ENCODE data around the gene GABPB2.

GABPB2 gene

GRCh38 chr1:151145304-151146071, 74.9 kb downstream of the GABPB2 start:
- CTCF ChIA-PET: interaction anchor here (1.0 to 1.3 kb wide), 3 partner anchors 10 to 120 kb away, joined by 3 to 4 read pairs (median 3); no protein-coding TSS in a partner anchor
- no peak overlapping the region for H3K27ac Mint-ChIP-seq
- no peaks in the 10 kb centered on the region for H3K9me3 Mint-ChIP-seq
- peaks cover 22% of the 10 kb centered on the region for H3K4me1 Mint-ChIP-seq
- peaks cover 72% of the 10 kb centered on the region for H3K27me3 Mint-ChIP-seq
- DNase-seq: peak; percentile 47
- H3K36me3 Mint-ChIP-seq: no peaks in the 10 kb centered on the region
- H3K4me3 Mint-ChIP-seq: peak overlapping the region; percentile 90

- Mint-ChIP-seq H3K27ac (no peak overlapping the region), H3K4me1 (peaks cover 22% of the 10 kb centered on the region), H3K9me3 (no peaks in the 10 kb centered on the region), H3K4me3 (peak overlapping the region; percentile 90), H3K27me3 (peaks cover 73% of the 10 kb centered on the region), H3K36me3 (no peaks in the 10 kb centered on the region)
- DNase-seq: no peak
- CTCF ChIA-PET: interaction anchor here (1.0 to 1.3 kb wide), 2 partner anchors 46 to 121 kb away, joined by 3 read pairs; no protein-coding TSS in a partner anchor
Measured at GRCh38 chr1:151146072-151146411, 75.5 kb downstream of the GABPB2 start.

DNA sequence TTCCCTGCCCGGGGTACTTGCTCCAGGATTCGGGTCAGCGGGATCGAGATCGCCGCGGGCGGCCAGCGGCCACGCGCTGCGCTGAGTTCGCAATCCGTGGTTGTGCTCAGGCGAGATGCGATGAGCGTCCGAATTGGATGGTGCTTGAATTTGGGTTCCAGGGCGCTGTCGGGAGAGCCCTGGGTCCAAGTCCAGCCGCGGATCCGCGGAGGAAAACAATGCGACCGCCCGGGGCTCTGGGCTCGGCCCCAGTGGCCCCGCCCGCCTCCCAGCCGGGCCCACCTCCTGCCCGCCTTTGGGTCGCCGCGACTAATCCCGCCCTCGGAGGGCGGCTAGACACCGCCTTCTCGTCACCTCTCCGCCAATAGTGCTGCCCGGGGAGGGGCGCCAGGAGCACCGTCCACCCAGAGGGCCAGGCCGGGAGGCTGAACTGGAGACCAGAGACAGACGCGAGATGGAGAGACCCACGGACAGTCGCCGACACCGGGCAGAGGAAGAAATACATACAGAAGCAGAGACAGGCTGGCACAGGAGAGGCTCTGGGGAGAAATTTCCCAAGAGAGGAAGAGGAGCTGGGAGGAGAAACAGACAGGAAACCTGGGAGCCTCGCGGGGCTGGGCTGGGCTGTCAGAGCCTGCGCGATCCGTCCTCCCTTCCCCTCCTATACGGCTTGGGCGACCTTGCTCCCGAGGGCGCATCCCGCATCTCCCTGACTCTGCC, 76.0 kb downstream of the GABPB2 start, which contains the start of gene SEMA6C:
TSS of gene SEMA6C (minus strand) at position 220 of the 720 bp plus-strand sequence. CDS start 4,010 bp downstream, outside the sequence.
- peak within 1 kb of the TSS; percentile 90 for H3K4me3 Mint-ChIP-seq
- H3K4me1 Mint-ChIP-seq: peaks cover 22% of the 10 kb centered on the region
- peak; percentile 93 for DNase-seq
- H3K9me3 Mint-ChIP-seq: no peaks in the 10 kb centered on the region
- H3K27me3 Mint-ChIP-seq: peaks cover 75% of the 10 kb centered on the region
- CTCF ChIA-PET: interaction anchor here (1.0 to 1.3 kb wide), 2 partner anchors 47 to 122 kb away, joined by 3 read pairs; no protein-coding TSS in a partner anchor
- no peaks in the 10 kb centered on the region for H3K36me3 Mint-ChIP-seq
- peak within 1 kb of the TSS; percentile 62 for H3K27ac Mint-ChIP-seq

DNA sequence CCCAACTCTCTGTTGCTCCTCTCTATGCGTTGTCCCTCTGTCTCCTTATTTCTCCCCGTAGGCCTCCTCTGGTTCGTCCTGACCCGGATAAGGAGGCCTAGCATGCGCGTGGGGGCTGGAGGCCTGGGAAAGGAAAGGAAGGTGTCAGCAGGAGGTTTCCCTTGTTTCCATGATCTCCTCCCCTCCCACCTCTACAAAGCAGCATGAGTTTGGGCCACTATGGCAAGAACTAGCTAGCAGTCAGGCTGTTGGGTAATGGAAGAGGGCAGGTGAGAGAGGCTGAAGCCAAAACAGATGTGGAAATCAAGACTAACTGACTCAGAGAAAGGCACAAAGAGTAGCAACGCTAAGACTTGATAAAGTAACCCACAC, 76.6 kb downstream of the GABPB2 start:
- H3K4me1 Mint-ChIP-seq: peaks cover 22% of the 10 kb centered on the region
- CTCF ChIA-PET: interaction anchor here (1.0 kb wide), 1 partner anchor 47 kb away, joined by 3 read pairs; no protein-coding TSS in a partner anchor
- peaks cover 74% of the 10 kb centered on the region for H3K27me3 Mint-ChIP-seq
- H3K9me3 Mint-ChIP-seq: no peaks in the 10 kb centered on the region
- H3K36me3 Mint-ChIP-seq: no peaks in the 10 kb centered on the region
- H3K4me3 Mint-ChIP-seq: peak overlapping the region; percentile 90
- peak overlapping the region; percentile 62 for H3K27ac Mint-ChIP-seq
- DNase-seq: no peak

DNA sequence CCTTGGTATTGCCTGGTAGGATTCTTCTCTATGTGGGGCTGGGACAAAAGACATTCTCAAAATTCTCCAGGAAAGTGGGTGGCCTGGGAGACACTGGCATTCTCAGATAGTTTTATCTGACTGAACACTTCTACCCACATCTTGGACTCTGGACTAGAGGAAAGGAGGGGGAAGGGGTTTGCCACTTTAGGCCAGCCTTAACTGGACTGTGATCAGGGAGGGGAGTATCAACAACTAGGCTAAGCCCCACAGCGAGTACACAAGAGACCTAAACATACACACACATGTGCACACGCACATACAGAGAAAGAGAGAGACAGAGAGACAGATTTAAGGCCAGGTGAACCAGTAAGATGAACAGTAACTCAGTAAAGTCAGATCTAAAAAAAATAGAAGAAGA, 77.1 kb downstream of the GABPB2 start:
- no peak overlapping the region for H3K27ac Mint-ChIP-seq
- no peak for DNase-seq
- no peaks in the 10 kb centered on the region for H3K36me3 Mint-ChIP-seq
- H3K4me3 Mint-ChIP-seq: peak overlapping the region; percentile 90
- peaks cover 22% of the 10 kb centered on the region for H3K4me1 Mint-ChIP-seq
- no peaks in the 10 kb centered on the region for H3K9me3 Mint-ChIP-seq
- CTCF ChIA-PET: interaction anchor here (1.0 kb wide), 1 partner anchor 48 kb away, joined by 3 read pairs; no protein-coding TSS in a partner anchor
- H3K27me3 Mint-ChIP-seq: peaks cover 68% of the 10 kb centered on the region

GRCh38 chr1:151156515-151156819, 85.9 kb downstream of the GABPB2 start, which contains the start of gene TNFAIP8L2:
TNFAIP8L2 (plus strand) TSS chr1:151156649; CDS start chr1:151158698, 2,049 bp downstream.
- CTCF ChIA-PET: interaction anchor here (0.6 to 8.9 kb wide), 22 partner anchors 8 to 183 kb away, joined by 3 to 160 read pairs (median 4); partner anchors contain the start of genes MINDY1 and SCNM1
- peak within 1 kb of the TSS; percentile 97 for H3K4me3 Mint-ChIP-seq
- peak within 1 kb of the TSS; percentile 94 for H3K27ac Mint-ChIP-seq
- H3K4me1 Mint-ChIP-seq: peaks cover 56% of the 10 kb centered on the region
- peak; percentile 90 for DNase-seq
- H3K27me3 Mint-ChIP-seq: no peaks in the 10 kb centered on the region
- H3K9me3 Mint-ChIP-seq: no peaks in the 10 kb centered on the region
- peaks cover 41% of the 10 kb centered on the region for H3K36me3 Mint-ChIP-seq

GRCh38 chr1:151157067-151157531, 86.5 kb downstream of the GABPB2 start:
- CTCF ChIA-PET: interaction anchor here (0.6 to 8.9 kb wide), 23 partner anchors 8 to 184 kb away, joined by 3 to 160 read pairs (median 4); partner anchors contain the start of genes MINDY1 and SCNM1
- Mint-ChIP-seq H3K27me3 (no peaks in the 10 kb centered on the region), H3K4me3 (peak overlapping the region; percentile 97), H3K36me3 (peaks cover 48% of the 10 kb centered on the region), H3K4me1 (peaks cover 62% of the 10 kb centered on the region), H3K27ac (peak overlapping the region; percentile 94), H3K9me3 (no peaks in the 10 kb centered on the region)
- DNase-seq: peak; percentile 84

GRCh38 chr1:151158326-151158725, 87.8 kb downstream of the GABPB2 start:
- H3K4me3 Mint-ChIP-seq: peak overlapping the region; percentile 97
- peaks cover 53% of the 10 kb centered on the region for H3K36me3 Mint-ChIP-seq
- no peak for DNase-seq
- CTCF ChIA-PET: interaction anchor here (1.9 to 8.9 kb wide), 2 partner anchors 58 to 94 kb away, joined by 7 to 160 read pairs; no protein-coding TSS in a partner anchor
- peak overlapping the region; percentile 94 for H3K27ac Mint-ChIP-seq
- H3K27me3 Mint-ChIP-seq: no peaks in the 10 kb centered on the region
- peaks cover 69% of the 10 kb centered on the region for H3K4me1 Mint-ChIP-seq
- H3K9me3 Mint-ChIP-seq: no peaks in the 10 kb centered on the region

DNA sequence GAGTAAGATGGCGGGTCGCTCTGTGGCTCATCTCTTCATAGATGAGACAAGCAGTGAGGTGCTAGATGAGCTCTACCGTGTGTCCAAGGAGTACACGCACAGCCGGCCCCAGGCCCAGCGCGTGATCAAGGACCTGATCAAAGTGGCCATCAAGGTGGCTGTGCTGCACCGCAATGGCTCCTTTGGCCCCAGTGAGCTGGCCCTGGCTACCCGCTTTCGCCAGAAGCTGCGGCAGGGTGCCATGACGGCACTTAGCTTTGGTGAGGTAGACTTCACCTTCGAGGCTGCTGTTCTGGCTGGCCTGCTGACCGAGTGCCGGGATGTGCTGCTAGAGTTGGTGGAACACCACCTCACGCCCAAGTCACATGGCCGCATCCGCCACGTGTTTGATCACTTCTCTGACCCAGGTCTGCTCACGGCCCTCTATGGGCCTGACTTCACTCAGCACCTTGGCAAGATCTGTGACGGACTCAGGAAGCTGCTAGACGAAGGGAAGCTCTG, 88.2 kb downstream of the GABPB2 start:
- Mint-ChIP-seq H3K36me3 (peaks cover 53% of the 10 kb centered on the region), H3K4me3 (peak overlapping the region; percentile 97), H3K27me3 (no peaks in the 10 kb centered on the region), H3K27ac (peak overlapping the region; percentile 94), H3K4me1 (peaks cover 71% of the 10 kb centered on the region), H3K9me3 (no peaks in the 10 kb centered on the region)
- no peak for DNase-seq
- CTCF ChIA-PET: interaction anchor here (1.9 to 8.9 kb wide), 2 partner anchors 58 to 94 kb away, joined by 7 to 160 read pairs; no protein-coding TSS in a partner anchor

- peaks cover 58% of the 10 kb centered on the region for H3K36me3 Mint-ChIP-seq
- peak overlapping the region; percentile 94 for H3K27ac Mint-ChIP-seq
- H3K9me3 Mint-ChIP-seq: no peaks in the 10 kb centered on the region
- H3K4me1 Mint-ChIP-seq: peaks cover 75% of the 10 kb centered on the region
- H3K27me3 Mint-ChIP-seq: no peaks in the 10 kb centered on the region
- CTCF ChIA-PET: interaction anchor here (1.9 to 8.9 kb wide), 2 partner anchors 59 to 93 kb away, joined by 7 to 160 read pairs; no protein-coding TSS in a partner anchor
- peak overlapping the region; percentile 41 for H3K4me3 Mint-ChIP-seq
- no peak for DNase-seq
Measured at GRCh38 chr1:151159373-151159772, 88.8 kb downstream of the GABPB2 start.

DNA sequence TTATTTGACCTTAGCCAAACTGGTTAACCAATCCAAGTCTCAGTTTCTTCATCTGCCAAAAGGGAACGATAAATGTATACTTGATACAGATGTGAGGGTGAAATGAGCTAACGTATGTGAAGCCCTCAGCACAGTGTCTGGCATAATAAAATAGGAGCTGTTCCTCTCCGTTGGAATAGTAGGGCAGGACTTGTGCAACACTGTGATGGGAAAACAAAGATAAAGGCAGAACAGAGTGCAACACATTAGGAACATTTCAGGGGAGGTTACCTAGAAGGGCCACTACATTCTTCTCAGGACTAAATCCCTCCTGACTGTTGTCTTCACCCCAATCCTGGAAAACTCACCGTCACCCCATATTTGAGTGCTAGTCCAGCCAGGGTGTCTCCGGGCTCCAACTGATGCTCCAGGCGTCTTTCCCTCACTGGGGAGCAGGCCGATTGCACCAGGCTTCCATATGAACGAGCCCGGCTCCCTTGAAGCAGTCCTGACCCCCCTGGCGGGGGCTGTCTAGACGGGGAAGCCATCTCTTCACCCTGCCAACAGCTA, 94.2 kb downstream of the GABPB2 start:
- peak overlapping the region; percentile 86 for H3K4me3 Mint-ChIP-seq
- peak overlapping the region; percentile 93 for H3K27ac Mint-ChIP-seq
- peaks cover 71% of the 10 kb centered on the region for H3K4me1 Mint-ChIP-seq
- H3K9me3 Mint-ChIP-seq: no peaks in the 10 kb centered on the region
- peaks cover 4% of the 10 kb centered on the region for H3K27me3 Mint-ChIP-seq
- CTCF ChIA-PET: interaction anchor here (0.9 to 1.0 kb wide), 2 partner anchors 65 to 140 kb away, joined by 3 read pairs; no protein-coding TSS in a partner anchor
- H3K36me3 Mint-ChIP-seq: peaks cover 63% of the 10 kb centered on the region
- DNase-seq: no peak

DNA sequence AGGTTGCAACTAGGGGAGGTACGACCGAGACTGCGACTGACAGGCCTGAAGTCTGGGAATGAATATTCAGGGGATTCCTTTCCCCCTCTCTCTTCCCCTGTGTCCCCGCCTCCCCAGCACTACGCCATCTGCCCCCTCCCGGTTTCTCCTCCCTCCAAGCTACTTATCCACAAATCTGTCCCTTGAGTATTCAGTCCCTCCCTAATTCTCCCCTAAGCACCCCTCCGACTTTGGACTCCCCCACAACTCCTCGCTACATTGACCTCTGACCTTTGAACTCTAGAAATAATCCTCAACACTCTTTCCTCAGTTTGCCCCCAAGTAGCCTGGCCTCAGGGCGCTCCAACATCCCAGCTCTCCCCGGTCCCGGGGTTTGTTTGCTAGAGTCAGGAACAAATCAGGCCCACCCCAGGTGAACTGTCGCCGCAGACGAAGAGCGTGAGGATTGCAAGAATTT, 94.7 kb downstream of the GABPB2 start:
- DNase-seq: no peak
- peak overlapping the region; percentile 93 for H3K27ac Mint-ChIP-seq
- H3K9me3 Mint-ChIP-seq: no peaks in the 10 kb centered on the region
- peak overlapping the region; percentile 86 for H3K4me3 Mint-ChIP-seq
- H3K4me1 Mint-ChIP-seq: peaks cover 67% of the 10 kb centered on the region
- peaks cover 4% of the 10 kb centered on the region for H3K27me3 Mint-ChIP-seq
- CTCF ChIA-PET: interaction anchor here (0.9 to 1.0 kb wide), 2 partner anchors 66 to 141 kb away, joined by 3 read pairs; no protein-coding TSS in a partner anchor
- H3K36me3 Mint-ChIP-seq: peaks cover 59% of the 10 kb centered on the region

DNA sequence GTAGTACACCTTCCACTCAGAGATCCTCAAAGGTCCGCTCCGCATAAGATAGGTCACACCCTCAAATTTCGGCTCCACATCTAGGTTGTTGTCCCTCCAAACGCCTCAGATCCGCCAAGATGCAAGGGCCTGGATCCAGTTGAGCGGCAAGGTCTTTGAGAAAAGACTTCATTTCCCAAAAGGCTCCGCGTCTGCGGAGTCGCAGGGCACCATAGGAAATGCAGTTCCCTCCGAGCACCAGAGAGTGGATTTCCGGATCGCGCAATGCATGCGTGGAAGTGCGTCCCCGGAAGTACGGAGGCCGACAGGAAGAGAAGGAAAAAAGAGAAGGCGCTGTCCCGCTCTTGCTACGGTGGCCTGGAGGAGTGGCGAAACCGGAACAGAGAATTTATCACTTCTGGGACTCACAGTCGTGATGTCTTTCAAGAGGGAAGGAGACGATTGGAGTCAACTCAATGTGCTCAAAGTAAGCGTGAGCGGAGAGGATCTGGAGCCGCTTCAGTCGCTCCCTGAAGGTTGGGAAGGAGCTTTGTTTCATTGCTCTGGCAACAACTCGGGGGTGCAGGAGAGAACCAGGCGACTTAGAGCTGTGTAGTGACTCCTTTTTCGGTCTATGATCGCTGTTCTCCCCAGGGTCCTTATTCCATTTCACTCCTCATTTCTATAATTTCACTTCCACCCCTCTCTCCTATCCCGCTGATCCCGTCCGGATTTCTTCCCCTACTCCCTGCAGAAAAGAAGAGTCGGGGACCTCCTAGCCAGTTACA, 95.4 kb downstream of the GABPB2 start, which contains the start of the genes LYSMD1 and SCNM1:
TSS of gene LYSMD1 (minus strand) at position 165 of the 767 bp plus-strand sequence. CDS start 644 bp downstream, outside the sequence.
TSS of gene SCNM1 (plus strand) at position 407 of the 767 bp plus-strand sequence. CDS start at position 416, 9 bp downstream.
- Mint-ChIP-seq H3K36me3 (peaks cover 53% of the 10 kb centered on the region), H3K4me1 (peaks cover 61% of the 10 kb centered on the region), H3K9me3 (no peaks in the 10 kb centered on the region), H3K4me3 (peak within 1 kb of the TSS; percentile 86), H3K27me3 (peaks cover 4% of the 10 kb centered on the region), H3K27ac (peak within 1 kb of the TSS; percentile 93)
- DNase-seq: peak; percentile 98
- CTCF ChIA-PET: interaction anchor here (0.8 to 1.8 kb wide), 5 partner anchors 9 to 141 kb away, joined by 3 to 4 read pairs (median 4); partner anchors contain the start of genes TMOD4 and TNFAIP8L2

All from activated naive CD4-positive, alpha-beta T cell treated with anti-CD3 and anti-CD28 coated beads, Interleukin-2, amount 10 ng/mL, durations not matched to agents 7 days and 5 days (primary cell).